ENCODE results near the gene DHCR24.

- TF ChIP-seq CTCF (IDR thresholded peaks at IDR 0.05) (no peak), POLR2A (IDR thresholded peaks at IDR 0.05) (no peak), EP300 (IDR thresholded peaks at IDR 0.05) (no peak)
Measured at GRCh38 chr1:54879872-54880271, 7.1 kb downstream of the DHCR24 start.
